ENCODE measurements around the gene NRL. TPM values are rescaled to one million over a fixed set of nuclear protein-coding genes. Genes with fewer than 3 reads are reported as not detected.

NRL gene
- total and polyA plus RNA-seq, 4 experiments from 2014 or later = 1.4 to 4.5 (median 2.2) TPM

- ChIA-PET CTCF (ENCODE audit: partially characterized antibody) (interaction anchor here (0.9 kb wide), 1 partner anchor 31 kb away, joined by 3 read pairs; the partner anchor contains the start of gene IRF9), POLR2A (ENCODE audit: partially characterized antibody) (interaction anchor here (16.1 kb wide), 1 partner anchor 13 kb away, joined by 347 read pairs; the partner anchor contains the start of genes DCAF11 and NRL)
- H3K27ac Mint-ChIP-seq = peak within 1 kb of the TSS in 6 of 7 donors; percentile 54 to 85 (median 70)
- H3K36me3 Mint-ChIP-seq = peaks cover under 1% of the 10 kb centered on the region in 2 donors
- peak within 1 kb of the TSS in 2 of 8 donors; percentile 10 to 48 for H3K4me3 Mint-ChIP-seq
- H3K9me3 Mint-ChIP-seq = peaks cover 0 to 2% (median 0%) of the 10 kb centered on the region in 8 donors
- Histone ChIP-seq H3K4me1 (ENCODE audit: insufficient read depth, low read length) (peaks cover 21% of the 10 kb centered on the region), H3K27ac (ENCODE audit: low read depth, low read length) (no peak within 1 kb of the TSS), H3K27me3 (ENCODE audit: insufficient read depth, low read length) (no peaks in the 10 kb centered on the region), H3K36me3 (ENCODE audit: insufficient read depth, low read length) (no peaks in the 10 kb centered on the region), H3K9me3 (ENCODE audit: control insufficient read depth in 1 of 2, low read length in 2 of 2) (no peaks in the 10 kb centered on the region), H3K4me3 (ENCODE audit: low read length in 2 of 2) (no peak within 1 kb of the TSS)
- DNase-seq = no peak
- no peaks in the 10 kb centered on the region for H3K27me3 Mint-ChIP-seq
- intact Hi-C loops (cut with micrococcal nuclease) = no loop called here
- H3K4me1 Mint-ChIP-seq = peaks cover 18 to 30% (median 23%) of the 10 kb centered on the region in 4 donors
Observed at GRCh38 chr14:24130380-24130716, 15.6 kb upstream of the NRL start, which contains the start of gene FITM1. Gene FITM1, plus strand, starts transcription at chr14:24130659. Its CDS starts 905 bp downstream, at chr14:24131564.

DNA sequence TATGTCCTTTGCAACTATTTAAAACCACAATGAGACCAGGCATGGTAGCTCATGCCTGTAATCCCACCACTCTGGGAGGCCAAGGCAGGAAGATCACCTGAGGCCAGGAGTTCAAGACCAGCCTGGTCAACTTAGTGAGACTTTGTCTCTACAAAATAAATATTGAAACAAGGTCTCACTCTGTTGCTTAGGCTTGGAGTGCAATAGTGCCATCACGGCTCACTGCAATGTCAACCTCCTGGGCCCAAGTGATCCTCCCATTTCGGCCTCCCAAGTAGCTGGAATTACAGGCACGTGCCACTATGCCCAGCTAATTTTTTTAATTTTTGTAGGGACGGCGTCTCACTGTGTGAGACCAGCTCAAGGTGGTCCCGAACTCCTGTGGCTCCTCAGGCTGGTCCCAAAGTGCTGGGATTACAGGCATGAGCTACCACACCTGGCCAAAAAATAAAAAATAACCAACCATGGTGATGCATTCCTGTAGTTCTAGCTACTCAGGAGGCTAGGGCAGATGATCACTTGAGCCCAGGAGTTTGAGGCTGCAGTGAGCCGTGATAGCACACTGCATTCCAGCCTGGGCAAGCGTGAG lies 14.8 kb upstream of the NRL start:
- H3K4me3 Mint-ChIP-seq = no peak overlapping the region
- peaks cover 0 to 2% (median 0%) of the 10 kb centered on the region in 8 donors for H3K9me3 Mint-ChIP-seq
- CTCF ChIA-PET (ENCODE audit: partially characterized antibody) = interaction anchor here (0.6 to 0.9 kb wide), 2 partner anchors 32 to 68 kb away, joined by 3 read pairs; partner anchors contain the start of gene IRF9
- Histone ChIP-seq H3K27me3 (ENCODE audit: insufficient read depth, low read length) (no peaks in the 10 kb centered on the region), H3K36me3 (ENCODE audit: insufficient read depth, low read length) (no peaks in the 10 kb centered on the region), H3K4me1 (ENCODE audit: insufficient read depth, low read length) (peaks cover 17% of the 10 kb centered on the region), H3K27ac (ENCODE audit: low read depth, low read length) (no peak overlapping the region), H3K9me3 (ENCODE audit: control insufficient read depth in 1 of 2, low read length in 2 of 2) (no peaks in the 10 kb centered on the region), H3K4me3 (ENCODE audit: low read length in 2 of 2) (no peak overlapping the region)
- no peaks in the 10 kb centered on the region for H3K27me3 Mint-ChIP-seq
- no peak overlapping the region for H3K27ac Mint-ChIP-seq
- peaks cover 16 to 26% (median 18%) of the 10 kb centered on the region in 4 donors for H3K4me1 Mint-ChIP-seq
- POLR2A ChIA-PET (ENCODE audit: partially characterized antibody) = interaction anchor here (16.1 kb wide), 1 partner anchor 12 kb away, joined by 347 read pairs; the partner anchor contains the start of genes DCAF11 and NRL
- H3K36me3 Mint-ChIP-seq = peaks cover 3% of the 10 kb centered on the region in 2 donors
- DNase-seq = no peak
- intact Hi-C loops (cut with micrococcal nuclease) = no loop called here

- Mint-ChIP-seq H3K27ac (peak overlapping the region in 1 of 7 donors; percentile 29), H3K27me3 (no peaks in the 10 kb centered on the region), H3K36me3 (peaks cover 15 to 18% of the 10 kb centered on the region in 2 donors), H3K4me3 (no peak overlapping the region), H3K9me3 (peaks cover 0 to 2% (median 0%) of the 10 kb centered on the region in 8 donors), H3K4me1 (peaks cover 10 to 20% (median 13%) of the 10 kb centered on the region in 4 donors)
- Histone ChIP-seq H3K27ac (ENCODE audit: low read depth, low read length) (no peak overlapping the region), H3K27me3 (ENCODE audit: insufficient read depth, low read length) (no peaks in the 10 kb centered on the region), H3K36me3 (ENCODE audit: insufficient read depth, low read length) (peaks cover 14% of the 10 kb centered on the region), H3K9me3 (ENCODE audit: control insufficient read depth in 1 of 2, low read length in 2 of 2) (no peaks in the 10 kb centered on the region), H3K4me1 (ENCODE audit: insufficient read depth, low read length) (peaks cover 11% of the 10 kb centered on the region), H3K4me3 (ENCODE audit: low read length in 2 of 2) (no peak overlapping the region)
- intact Hi-C loops (cut with micrococcal nuclease) = no loop called here
- no peak for DNase-seq
- POLR2A ChIA-PET (ENCODE audit: partially characterized antibody) = interaction anchor here (1.1 to 16.1 kb wide), 4 partner anchors 8 to 20 kb away, joined by 3 to 347 read pairs (median 8); partner anchors contain the start of genes DCAF11, EMC9, NRL and PSME1
- CTCF ChIA-PET (ENCODE audit: partially characterized antibody) = interaction anchor here (0.9 kb wide), 1 partner anchor 11 kb away, joined by 7 read pairs; no protein-coding TSS in a partner anchor
Observed at GRCh38 chr14:24127673-24128072, 12.9 kb upstream of the NRL start.

GRCh38 chr14:24126939-24127338 lies 12.2 kb upstream of the NRL start:
- H3K4me3 Mint-ChIP-seq = no peak overlapping the region
- Histone ChIP-seq H3K36me3 (ENCODE audit: insufficient read depth, low read length) (peaks cover 19% of the 10 kb centered on the region), H3K27me3 (ENCODE audit: insufficient read depth, low read length) (no peaks in the 10 kb centered on the region), H3K4me1 (ENCODE audit: insufficient read depth, low read length) (peaks cover 4% of the 10 kb centered on the region), H3K4me3 (ENCODE audit: low read length in 2 of 2) (no peak overlapping the region), H3K27ac (ENCODE audit: low read depth, low read length) (no peak overlapping the region), H3K9me3 (ENCODE audit: control insufficient read depth in 1 of 2, low read length in 2 of 2) (no peaks in the 10 kb centered on the region)
- intact Hi-C loops (cut with micrococcal nuclease) = no loop called here
- no peak for DNase-seq
- ChIA-PET POLR2A (ENCODE audit: partially characterized antibody) (interaction anchor here (1.1 to 16.1 kb wide), 4 partner anchors 9 to 20 kb away, joined by 3 to 347 read pairs (median 8); partner anchors contain the start of genes DCAF11, EMC9, NRL and PSME1), CTCF (ENCODE audit: partially characterized antibody) (interaction anchor here (0.9 to 3.7 kb wide), 3 partner anchors 11 to 74 kb away, joined by 3 to 14 read pairs (median 7); no protein-coding TSS in a partner anchor)
- H3K9me3 Mint-ChIP-seq = no peaks in the 10 kb centered on the region
- H3K27ac Mint-ChIP-seq = peak overlapping the region in 1 of 7 donors; percentile 57
- H3K4me1 Mint-ChIP-seq = peaks cover 3 to 13% (median 8%) of the 10 kb centered on the region in 4 donors
- H3K36me3 Mint-ChIP-seq = peaks cover 20 to 21% of the 10 kb centered on the region in 2 donors
- H3K27me3 Mint-ChIP-seq = no peaks in the 10 kb centered on the region

DNA sequence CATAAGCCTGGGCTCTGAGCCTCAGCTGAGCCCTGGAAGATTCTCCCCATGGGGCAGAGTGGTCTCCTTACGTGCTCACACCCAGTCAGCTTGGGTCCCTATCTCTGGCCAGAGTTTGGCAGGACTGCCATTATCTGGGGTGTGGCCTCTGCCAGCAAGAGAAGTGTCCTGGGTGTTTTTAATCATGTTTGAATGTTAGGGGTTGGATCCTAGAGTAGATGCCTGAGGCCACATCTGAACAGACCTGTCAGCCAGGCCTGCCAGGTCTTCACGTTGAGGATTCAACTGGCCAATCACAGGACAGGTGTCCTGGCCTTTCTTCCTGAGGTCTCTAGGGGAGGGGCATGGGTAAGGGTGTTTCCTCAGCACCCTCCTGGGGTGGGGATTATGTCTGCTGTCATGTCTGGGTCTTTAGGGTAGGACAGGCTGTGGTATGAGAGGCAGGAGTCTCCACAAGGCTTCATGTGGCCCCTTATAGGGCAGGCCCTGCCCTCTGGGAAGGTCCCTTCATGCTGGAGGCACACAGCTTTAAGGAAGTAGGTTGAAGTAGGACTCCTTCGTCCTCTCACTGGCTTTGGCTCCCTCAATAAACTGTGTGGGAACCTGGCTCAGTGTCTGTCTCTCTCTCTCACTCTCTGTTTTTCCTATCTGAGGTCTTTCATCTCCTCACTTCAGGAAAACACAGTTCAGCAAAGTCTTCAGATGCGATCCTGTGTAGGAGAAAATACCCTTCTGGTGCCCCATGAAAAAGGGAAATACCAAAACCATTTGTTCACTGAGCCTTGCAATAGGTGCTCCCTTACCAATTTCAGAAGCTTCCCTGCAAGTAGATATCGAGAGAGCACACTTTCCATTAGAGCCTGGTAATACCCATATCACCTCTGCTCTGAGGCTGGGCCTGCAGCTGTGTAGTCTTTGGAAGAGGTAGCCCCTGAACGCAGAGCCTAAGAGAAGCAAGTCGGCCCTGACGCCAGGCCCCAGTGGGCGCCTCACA lies 9.0 kb upstream of the NRL start:
- Mint-ChIP-seq H3K27me3 (no peaks in the 10 kb centered on the region), H3K36me3 (peaks cover 43 to 44% of the 10 kb centered on the region in 2 donors), H3K4me1 (peaks cover 2 to 6% (median 4%) of the 10 kb centered on the region in 4 donors), H3K9me3 (no peaks in the 10 kb centered on the region), H3K4me3 (no peak overlapping the region), H3K27ac (peak overlapping the region in 5 of 7 donors; percentile 9 to 61 (median 51))
- H3K4me1 ChIP-seq (ENCODE audit: insufficient read depth, low read length) = no peaks in the 10 kb centered on the region
- no peak overlapping the region for H3K4me3 ChIP-seq (ENCODE audit: low read length in 2 of 2)
- H3K36me3 ChIP-seq (ENCODE audit: insufficient read depth, low read length) = peaks cover 47% of the 10 kb centered on the region
- no peak overlapping the region for H3K27ac ChIP-seq (ENCODE audit: low read depth, low read length)
- ChIA-PET CTCF (ENCODE audit: partially characterized antibody) (interaction anchor here (1.3 to 3.7 kb wide), 3 partner anchors 13 to 184 kb away, joined by 4 to 14 read pairs (median 6); partner anchors contain the start of genes CIDEB and PSME1), POLR2A (ENCODE audit: partially characterized antibody) (interaction anchor here (1.3 to 1.6 kb wide), 3 partner anchors 9 to 12 kb away, joined by 4 to 5 read pairs (median 4); partner anchors contain the start of gene PSME1)
- no peaks in the 10 kb centered on the region for H3K27me3 ChIP-seq (ENCODE audit: insufficient read depth, low read length)
- no peaks in the 10 kb centered on the region for H3K9me3 ChIP-seq (ENCODE audit: control insufficient read depth in 1 of 2, low read length in 2 of 2)
- DNase-seq = no peak
- intact Hi-C loops (cut with micrococcal nuclease) = no loop called here

DNA sequence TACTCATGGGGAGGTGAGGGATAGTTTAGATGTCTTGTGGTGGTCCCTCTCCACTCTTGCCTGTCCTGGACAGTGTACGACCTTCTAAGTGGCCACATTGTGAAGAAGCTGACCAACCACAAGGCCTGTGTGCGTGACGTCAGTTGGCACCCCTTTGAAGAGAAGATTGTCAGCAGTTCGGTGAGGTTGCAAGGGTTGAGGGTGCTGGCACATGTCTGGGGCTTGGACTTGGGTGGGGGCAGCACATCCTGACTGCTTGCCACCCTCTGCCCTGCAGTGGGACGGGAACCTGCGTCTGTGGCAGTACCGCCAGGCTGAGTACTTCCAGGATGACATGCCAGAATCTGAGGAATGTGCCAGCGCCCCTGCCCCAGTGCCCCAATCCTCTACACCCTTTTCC lies 8.1 kb upstream of the NRL start:
- peaks cover 55% of the 10 kb centered on the region for H3K36me3 ChIP-seq (ENCODE audit: insufficient read depth, low read length)
- POLR2A ChIA-PET (ENCODE audit: partially characterized antibody) = no interaction called here
- CTCF ChIA-PET (ENCODE audit: partially characterized antibody) = no interaction called here
- H3K9me3 ChIP-seq (ENCODE audit: control insufficient read depth in 1 of 2, low read length in 2 of 2) = no peaks in the 10 kb centered on the region
- Mint-ChIP-seq H3K9me3 (no peaks in the 10 kb centered on the region), H3K36me3 (peaks cover 51% of the 10 kb centered on the region in 2 donors), H3K27ac (peak overlapping the region in 2 of 7 donors; percentile 44 to 48), H3K4me3 (no peak overlapping the region), H3K27me3 (no peaks in the 10 kb centered on the region), H3K4me1 (peaks cover 4 to 12% (median 7%) of the 10 kb centered on the region in 4 donors)
- no peak overlapping the region for H3K27ac ChIP-seq (ENCODE audit: low read depth, low read length)
- H3K27me3 ChIP-seq (ENCODE audit: insufficient read depth, low read length) = no peaks in the 10 kb centered on the region
- DNase-seq = no peak
- no peak overlapping the region for H3K4me3 ChIP-seq (ENCODE audit: low read length in 2 of 2)
- no peaks in the 10 kb centered on the region for H3K4me1 ChIP-seq (ENCODE audit: insufficient read depth, low read length)
- intact Hi-C loops (cut with micrococcal nuclease) = no loop called here

All from CD4-positive, alpha-beta memory T cell (primary cell).